ENCODE results near the gene DLGAP1.
"Not testable (repeated sequence)": the region's sequence is repeated elsewhere in the genome, so short reads cannot be mapped to it uniquely, and the experiment has no call there.

The DLGAP1 gene

GRCh38 chr18:4074647-4075046 is 380.5 kb downstream of the DLGAP1 start:
- DNase-seq (ENCODE audit: low read depth), result no peak

DNA sequence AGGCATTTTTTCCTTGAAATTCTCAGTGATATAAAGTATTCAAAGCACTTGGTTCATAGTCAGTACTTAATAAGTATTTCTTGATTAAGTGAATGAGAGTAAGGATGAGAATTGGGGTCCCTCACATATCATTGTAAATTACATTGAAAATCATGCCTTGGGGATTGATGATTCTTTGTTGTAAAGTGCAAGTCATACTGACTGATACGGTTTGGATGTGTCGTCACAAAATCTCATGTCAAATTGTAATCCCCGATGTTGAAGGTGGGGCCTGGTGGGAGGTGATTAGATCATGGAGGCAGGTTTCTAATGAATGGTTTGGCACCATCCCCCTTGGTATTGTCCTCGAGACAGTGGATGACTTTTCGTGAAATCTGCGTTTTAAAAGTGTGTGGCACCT is 385.9 kb downstream of the DLGAP1 start:
- DNase-seq (ENCODE audit: low read depth), result no peak

DNA sequence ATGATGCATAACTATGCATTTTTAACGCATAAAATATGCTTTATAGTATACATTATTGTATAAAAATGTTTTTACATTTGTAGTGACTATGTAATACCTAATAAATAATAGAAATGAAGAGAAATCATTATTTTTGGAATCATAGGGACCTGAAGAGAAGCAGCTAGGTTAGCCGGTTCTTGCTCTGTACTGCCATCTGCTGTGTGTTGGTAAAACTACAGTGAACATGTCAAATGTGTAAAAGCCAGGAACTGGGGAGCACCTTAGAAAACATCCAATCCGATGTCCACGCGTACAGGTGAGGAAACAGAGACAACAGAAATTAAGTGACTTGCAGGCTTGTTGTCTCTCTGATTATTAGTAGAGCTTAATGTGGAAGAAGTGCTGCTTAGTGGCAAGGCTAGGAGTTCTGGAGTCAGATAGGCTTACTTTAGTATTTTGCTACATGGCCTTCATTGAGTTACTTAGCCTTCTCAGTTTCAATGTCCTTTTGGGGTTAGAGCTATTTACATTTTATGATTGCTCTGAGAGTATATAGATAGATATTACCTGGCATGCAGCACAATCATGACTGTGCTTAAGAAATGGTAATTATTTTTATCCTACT is 386.5 kb downstream of the DLGAP1 start:
- no peak for DNase-seq (ENCODE audit: low read depth)

DNA sequence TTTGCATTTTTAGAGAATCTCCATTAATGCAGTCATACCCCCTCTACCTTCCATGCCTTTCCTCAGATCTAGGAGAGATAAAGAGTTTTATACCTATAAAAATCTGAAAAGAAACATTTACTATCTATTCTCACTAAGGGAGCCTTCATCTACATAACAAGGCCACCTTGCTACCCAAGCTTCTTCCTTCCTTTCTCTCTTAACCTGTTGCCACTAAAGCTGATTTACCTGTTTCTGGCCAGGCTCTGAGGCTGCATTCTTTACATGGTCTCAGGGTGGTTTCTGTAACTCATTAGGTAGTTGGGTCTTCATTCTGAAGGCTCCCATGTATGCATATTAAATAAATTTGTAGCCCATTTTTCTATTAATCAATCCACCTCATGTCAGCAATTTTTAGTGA is 391.6 kb downstream of the DLGAP1 start:
- no peak for DNase-seq (ENCODE audit: low read depth)

GRCh38 chr18:4060427-4061281 is 394.5 kb downstream of the DLGAP1 start:
- DNase-seq (ENCODE audit: low read depth), result no peak

- DNase-seq (ENCODE audit: low read depth), result no peak
These were observed 396.9 kb downstream of the DLGAP1 start for GRCh38 chr18:4058179-4058578.

DNA sequence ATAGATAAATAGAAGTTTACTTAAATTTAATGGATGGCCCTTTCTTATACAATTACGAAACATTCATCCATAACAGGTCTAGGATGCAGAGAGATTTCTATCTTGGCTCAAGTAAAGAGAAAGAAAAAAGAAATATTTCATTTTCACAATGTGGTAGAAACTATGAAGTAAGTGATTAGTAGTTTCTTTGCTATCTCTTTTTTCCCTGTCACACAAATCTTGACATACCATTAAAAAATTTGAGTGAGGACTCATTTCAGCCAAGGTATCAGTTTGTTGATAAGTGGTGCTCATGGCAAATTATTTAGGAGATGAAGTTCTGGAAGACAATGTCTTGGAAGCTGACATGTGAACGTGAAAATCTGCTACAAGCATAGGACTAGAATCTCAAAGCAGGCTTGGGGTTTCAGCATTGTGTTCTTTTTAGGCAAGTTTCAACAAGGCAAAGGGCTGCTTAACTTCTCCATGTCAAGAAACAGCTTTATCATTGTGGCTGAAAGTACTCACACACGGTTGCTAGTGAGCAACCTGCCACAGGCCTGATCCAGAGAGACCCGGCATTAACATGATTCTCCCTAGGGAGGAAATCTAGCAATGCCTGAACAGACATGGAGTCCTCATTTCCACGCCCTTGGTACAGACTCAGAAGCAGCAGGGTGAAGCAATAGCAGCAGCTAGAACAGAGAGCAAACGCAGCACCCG is 414.6 kb downstream of the DLGAP1 start:
- no peak for DNase-seq (ENCODE audit: low read depth)

GRCh38 chr18:4035521-4035920 is 419.6 kb downstream of the DLGAP1 start:
- no peak for DNase-seq (ENCODE audit: low read depth)

GRCh38 chr18:4034815-4035214 is 420.3 kb downstream of the DLGAP1 start:
- not testable (repeated sequence) for DNase-seq (ENCODE audit: low read depth)

DNA sequence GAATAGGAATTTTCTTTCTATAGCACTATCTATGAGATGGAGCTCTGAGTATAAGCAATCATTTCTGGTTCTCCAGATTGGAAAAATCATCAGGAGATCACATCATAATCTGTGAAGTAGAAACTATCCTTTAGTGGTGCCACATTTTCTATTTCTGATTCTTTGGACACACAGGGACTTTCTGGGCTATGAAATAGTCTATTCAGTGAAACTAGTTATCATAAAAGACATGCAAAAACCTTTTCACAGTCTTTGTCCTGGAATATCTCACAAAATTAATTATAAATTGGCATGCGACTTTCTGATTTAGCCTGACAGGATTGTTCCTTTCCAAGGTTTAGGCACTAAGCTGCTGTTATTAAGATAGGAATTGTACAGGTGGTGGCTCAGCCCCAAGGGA is 428.6 kb downstream of the DLGAP1 start:
- no peak for DNase-seq (ENCODE audit: low read depth)

GRCh38 chr18:4024702-4025101 is 430.4 kb downstream of the DLGAP1 start:
- no peak for DNase-seq (ENCODE audit: low read depth)

- not testable (repeated sequence) for DNase-seq (ENCODE audit: low read depth)
These were observed 432.4 kb downstream of the DLGAP1 start for GRCh38 chr18:4022749-4023148.

GRCh38 chr18:4020026-4020425 is 435.1 kb downstream of the DLGAP1 start:
- no peak for DNase-seq (ENCODE audit: low read depth)

DNA sequence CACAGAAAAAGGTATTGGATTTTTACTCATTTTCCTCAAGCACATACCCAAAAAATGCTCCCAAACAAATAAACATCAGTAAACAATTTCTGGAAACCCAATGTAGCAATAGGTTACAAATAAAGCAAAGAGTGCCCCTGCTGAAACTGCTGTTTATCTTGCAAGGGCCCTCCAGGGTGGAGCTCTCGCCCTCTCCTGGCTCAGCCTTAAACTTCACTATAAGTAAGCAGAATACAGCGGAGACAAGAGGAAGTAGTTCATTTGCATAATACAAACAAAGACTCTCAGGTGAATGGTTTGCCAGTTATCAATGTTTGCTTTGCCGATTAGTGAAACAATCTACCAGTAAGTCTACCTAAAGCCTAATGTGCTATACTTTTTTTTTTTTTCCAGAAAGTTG is 437.6 kb downstream of the DLGAP1 start:
- no peak for DNase-seq (ENCODE audit: low read depth)

DNA sequence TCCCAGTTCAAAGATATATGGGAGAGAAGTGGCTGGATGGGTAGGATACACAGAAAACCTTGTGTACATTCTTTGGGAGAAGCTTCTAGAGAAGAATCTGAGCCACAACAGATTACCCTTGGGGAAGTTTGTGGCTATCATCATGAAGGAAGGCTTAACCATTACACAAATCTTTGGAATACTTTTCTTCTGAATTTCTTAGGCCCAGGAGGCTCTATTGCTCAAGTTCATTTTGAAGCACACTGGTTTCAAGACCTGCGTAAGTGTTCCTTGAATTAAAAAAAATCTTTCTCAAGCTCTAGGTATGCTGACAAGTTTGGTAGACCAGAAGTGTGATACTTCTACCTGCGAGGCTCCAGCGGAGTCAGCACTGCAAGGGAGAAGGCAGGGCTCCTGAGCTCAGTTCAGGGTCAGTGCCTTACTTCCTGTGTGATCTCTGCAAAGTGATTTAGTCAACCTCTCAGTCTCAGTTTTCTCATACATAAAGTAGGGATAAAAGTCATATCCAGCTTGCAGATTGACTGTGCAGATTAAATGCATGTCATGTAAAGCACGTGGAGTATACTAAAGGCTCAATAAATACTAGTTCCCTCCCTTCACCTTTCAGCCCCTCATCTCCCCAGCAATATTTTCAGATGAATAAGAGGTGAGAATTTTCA is 438.6 kb downstream of the DLGAP1 start:
- no peak for DNase-seq (ENCODE audit: low read depth)

GRCh38 chr18:4007846-4008245 is 447.3 kb downstream of the DLGAP1 start:
- no peak for DNase-seq (ENCODE audit: low read depth)

DNA sequence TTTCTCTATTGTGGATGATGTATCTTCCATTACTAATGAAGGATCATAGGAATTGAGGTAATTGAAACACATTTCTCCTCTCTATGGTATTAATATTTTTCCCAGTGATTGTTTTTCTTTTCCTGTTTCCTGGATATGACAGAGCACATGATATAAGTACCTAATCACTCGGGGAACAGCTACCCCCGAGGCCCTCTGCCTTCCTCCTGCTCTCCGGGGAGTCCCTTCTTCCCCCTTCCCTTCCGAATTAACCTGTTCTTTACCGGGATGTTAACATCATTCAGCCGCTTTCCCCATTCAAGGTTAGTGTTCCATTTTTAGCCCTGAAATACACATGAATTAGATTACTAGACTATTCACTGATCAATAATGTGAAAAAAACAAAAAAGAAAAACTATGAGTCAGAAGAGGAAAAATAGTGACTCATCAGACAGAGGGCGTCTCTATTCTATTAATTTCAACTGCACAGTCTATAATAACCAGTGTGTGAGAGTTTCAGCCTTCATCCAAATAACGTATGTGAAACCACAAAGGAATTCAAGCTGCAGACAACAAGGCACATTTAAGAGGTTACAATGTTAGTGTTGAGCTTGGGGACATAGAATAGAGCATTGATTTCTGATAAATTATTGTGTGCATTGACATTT is 450.8 kb downstream of the DLGAP1 start:
- DNase-seq (ENCODE audit: low read depth), result no peak

DNA sequence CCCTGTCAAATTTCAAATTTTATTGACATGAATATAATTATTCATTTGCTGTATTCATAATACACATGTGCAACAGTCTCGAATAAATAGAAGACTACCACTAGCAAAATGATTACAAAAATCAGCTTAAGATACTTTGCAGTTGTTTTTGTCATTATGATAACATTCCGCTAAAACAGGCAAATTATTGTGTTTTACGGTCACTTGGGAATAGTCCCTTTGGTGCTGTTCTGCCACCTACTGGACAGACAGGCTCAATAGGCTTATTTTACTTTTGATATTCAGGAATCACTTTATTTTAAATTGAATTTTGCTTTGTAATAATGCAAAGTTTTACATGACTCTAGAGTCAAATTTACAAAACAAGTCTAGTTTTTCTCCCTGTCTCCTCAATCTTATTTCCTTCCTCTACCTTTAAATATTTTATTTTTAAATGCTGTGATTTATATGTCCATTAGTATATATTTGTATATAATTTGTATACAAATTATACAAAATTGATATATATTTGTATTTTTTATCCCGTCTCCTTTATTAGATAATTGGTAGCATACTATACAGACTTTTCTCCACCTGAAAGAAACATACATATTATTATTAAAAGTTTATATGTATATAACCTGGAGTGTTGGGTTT is 456.3 kb downstream of the DLGAP1 start:
- no peak for DNase-seq (ENCODE audit: low read depth)

GRCh38 chr18:3995476-3996102 is 459.5 kb downstream of the DLGAP1 start:
- no peak for DNase-seq (ENCODE audit: low read depth)

GRCh38 chr18:3993941-3994687 is 461.0 kb downstream of the DLGAP1 start:
- no peak for DNase-seq (ENCODE audit: low read depth)

All from T-helper 22 cell (primary cell).